ENCODE data around the gene OPCML.

The OPCML gene

DNA sequence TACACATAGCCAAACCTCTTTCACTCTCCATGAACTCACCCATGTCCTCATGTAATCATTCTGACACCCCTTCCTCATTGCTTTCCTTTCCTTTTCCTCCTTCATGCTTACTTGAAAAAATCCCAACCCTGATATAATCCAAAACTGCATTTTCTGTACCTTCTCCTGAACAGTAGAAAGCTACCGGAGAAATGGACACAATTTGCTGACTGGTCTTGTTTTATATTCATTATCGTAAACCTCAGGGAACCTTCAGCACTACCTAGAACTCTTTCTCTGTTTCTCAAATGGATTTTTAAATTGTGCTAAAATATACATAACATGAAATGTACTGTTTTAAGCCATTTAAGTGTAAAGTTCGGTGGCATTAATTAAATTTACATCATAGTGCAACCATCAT lies 1165.0 kb downstream of the OPCML start:
- no peak for DNase-seq

DNA sequence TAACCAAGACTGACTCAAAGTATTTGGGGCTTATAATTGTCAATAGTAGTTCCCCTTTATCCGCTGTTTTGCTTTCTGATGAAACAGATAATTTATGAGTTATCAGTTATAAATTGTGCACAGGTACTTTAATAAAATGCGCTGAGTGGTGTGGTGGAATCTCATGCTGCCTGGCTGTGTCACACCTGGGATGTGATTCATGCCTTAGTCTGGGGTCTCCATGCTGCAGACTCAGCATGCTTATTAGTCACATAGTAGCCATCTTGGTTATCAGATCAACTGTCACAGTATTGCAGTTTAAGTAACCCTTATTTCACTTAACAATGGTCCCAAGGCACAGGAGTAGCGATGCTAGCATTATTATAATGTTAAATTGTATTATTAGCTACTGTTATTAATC lies 1166.7 kb downstream of the OPCML start:
- DNase-seq, result no peak

Measured in stimulated activated CD4-positive, alpha-beta T cell treated with anti-CD3 and anti-CD28 coated beads, Interleukin-1b, Interleukin-23, amount 100 ng/mL, for 48 hours (primary cell).